Endothelial cell of umbilical vein (primary cell): ENCODE data around the gene UNC119.

Source experiments
- CTCF ChIP-seq, 2 donors: IDR thresholded peaks; 1 replicate in 1 of 2; 2 replicates in 1 of 2; pipeline ENCODE4 v1.5.1; 2011; ENCODE audit warnings: low read length in 2 of 2, mild to moderate bottlenecking in 2 of 2, moderate library complexity in 2 of 2, control low read depth in 1 of 2, inconsistent platforms in 1 of 2, low read depth in 1 of 2; ENCODE audit not compliant: insufficient read depth in 1 of 2; ENCODE audit errors: extremely low read depth in 1 of 2
- EZH2 ChIP-seq: IDR thresholded peaks from 2 replicates; pipeline ENCODE4 v1.6.1; 2012; ENCODE audit warnings: borderline replicate concordance, low read depth, mild to moderate bottlenecking, moderate library complexity, low read length, inconsistent platforms; ENCODE audit not compliant: severe bottlenecking
- FOS ChIP-seq: IDR thresholded peaks from 2 replicates; pipeline ENCODE4 v1.6.1; 2011; ENCODE audit warnings: mild to moderate bottlenecking, low read length, moderate library complexity, borderline replicate concordance; ENCODE audit not compliant: insufficient read depth
- GATA2 ChIP-seq: IDR thresholded peaks from 2 replicates; pipeline ENCODE4 v1.7.0; 2011; ENCODE audit warnings: low read depth, mild to moderate bottlenecking, moderate library complexity, mixed read lengths, low read length; ENCODE audit not compliant: insufficient read length, insufficient read depth
- JUN ChIP-seq: IDR thresholded peaks from 2 replicates; pipeline ENCODE4 v1.6.1; 2011; ENCODE audit warnings: borderline replicate concordance, low read depth; ENCODE audit not compliant: insufficient read length, insufficient read depth
- MYC ChIP-seq: IDR thresholded peaks from one replicate; pipeline ENCODE4 v1.6.1; 2011; ENCODE audit warnings: mild to moderate bottlenecking, low read depth, low read length
- POLR2A ChIP-seq: IDR thresholded peaks from 2 replicates; pipeline ENCODE4 v1.6.1; 2012; ENCODE audit warnings: low read depth, mild to moderate bottlenecking, control low read depth, low read length
- POLR2AphosphoS5 ChIP-seq: IDR thresholded peaks from 2 replicates; pipeline ENCODE4 v1.6.1; 2012; ENCODE audit warnings: low read depth, mild to moderate bottlenecking, control low read depth, low read length, moderate library complexity; ENCODE audit not compliant: insufficient read depth
- TF ChIP-seq, protein P1 (sequence below): IDR thresholded peaks from 2 replicates; pipeline ENCODE4 v1.6.1; 2011; ENCODE audit not compliant: insufficient read depth, insufficient read length

DNA sequence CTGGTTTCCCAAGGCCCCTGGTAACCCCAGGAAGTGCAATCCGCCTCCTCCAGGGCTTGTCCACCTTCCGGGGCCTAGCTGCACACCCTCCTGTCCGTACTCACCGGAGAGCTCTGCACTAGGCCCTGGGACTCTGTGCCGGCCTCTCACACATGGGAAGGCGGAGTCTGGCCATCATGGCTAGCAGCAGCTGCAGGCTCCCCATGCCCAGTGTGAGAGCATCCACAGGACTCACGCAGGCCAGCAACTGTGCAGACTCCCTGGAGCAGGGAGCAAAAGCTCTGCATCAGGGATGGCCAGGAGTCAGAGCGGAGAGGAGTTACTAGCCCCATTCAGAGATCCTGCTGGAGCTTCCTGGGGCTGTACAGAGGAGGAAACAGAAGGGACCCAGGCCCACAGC, 26.0 kb downstream of the UNC119 start:
- TF ChIP-seq EZH2 (no peak), CTCF (IDR thresholded peaks at IDR 0.05; ENCODE audit: extremely low read depth in 1 of 2, insufficient read depth in 1 of 2, low read depth in 1 of 2, low read length in 2 of 2) (no peak), MYC (no peak), POLR2A (no peak), FOS (no peak), POLR2AphosphoS5 (no peak), JUN (no peak), GATA2 (no peak)
- TF ChIP-seq, protein P1, sequence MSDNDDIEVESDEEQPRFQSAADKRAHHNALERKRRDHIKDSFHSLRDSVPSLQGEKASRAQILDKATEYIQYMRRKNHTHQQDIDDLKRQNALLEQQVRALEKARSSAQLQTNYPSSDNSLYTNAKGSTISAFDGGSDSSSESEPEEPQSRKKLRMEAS = no peak
